Esophagus muscularis mucosa (tissue), 4 donors: ENCODE results near the gene SLC1A1. TPM values are rescaled to one million over a fixed set of nuclear protein-coding genes. Genes with fewer than 3 reads are reported as not detected.

Experiments
- DNase-seq: peaks from one replicate; pipeline ENCODE4 v3.0.0-alpha.2; 2017; ENCODE audit errors: extremely low spot score
- H3K27ac ChIP-seq, 4 donors: fragments of 200-600 bp; sonication (generic); replicated peaks in 1 of 4; 1 replicate in 3 of 4; 2 replicates in 1 of 4; pipeline ENCODE4 v1.5.1; 2016 to 2019; ENCODE audit warnings: mild to moderate bottlenecking in 1 of 4
- H3K27me3 ChIP-seq, 4 donors: fragments of 200-600 bp; sonication (generic); one replicate each; pipeline versions ENCODE4 v1.5.1 to v1.6.0; 2016 to 2019
- H3K36me3 ChIP-seq, 4 donors: fragments of 200-600 bp; sonication (generic); one replicate each; pipeline ENCODE4 v1.5.1; 2016 to 2019
- H3K4me1 ChIP-seq, 4 donors: fragments of 200-600 bp; sonication (generic); one replicate each; pipeline ENCODE4 v1.5.1; 2016 to 2019
- H3K4me3 ChIP-seq, 4 donors: fragments of 200-600 bp; sonication (generic); 1 replicate in 2 of 4; 2 replicates in 2 of 4; pipeline ENCODE4 v1.5.1; 2016 to 2019; ENCODE audit warnings: mild to moderate bottlenecking in 4 of 4, moderate library complexity in 1 of 4
- H3K9me3 ChIP-seq, 4 donors: fragments of 200-600 bp; sonication (generic); 1 replicate in 3 of 4; 2 replicates in 1 of 4; pipeline ENCODE4 v1.5.1; 2016 to 2019
- CTCF ChIP-seq, 3 experiments: fragments of 200-600 bp in 2 of 3; fragments of 450-650 bp in 1 of 3; sonication (generic) in 2 of 3; IDR thresholded peaks; one replicate each; pipeline ENCODE4 v1.5.1; 2017 to 2019; ENCODE audit warnings: antibody characterized with exemption in 3 of 3, mild to moderate bottlenecking in 2 of 3, moderate library complexity in 1 of 3
- EP300 ChIP-seq: sonication (generic); formaldehyde crosslinking; IDR thresholded peaks from one replicate; pipeline ENCODE4 v1.6.1; 2017; ENCODE audit warnings: antibody characterized with exemption
- POLR2A ChIP-seq: fragments of 450-650 bp; IDR thresholded peaks from one replicate; pipeline ENCODE4 v1.6.1; 2017; ENCODE audit warnings: antibody characterized with exemption, moderate library complexity, mild to moderate bottlenecking, low read depth
- POLR2AphosphoS5 ChIP-seq, 2 donors: sonication (generic); formaldehyde crosslinking; IDR thresholded peaks; one replicate each; pipeline ENCODE4 v1.6.1; 2017; ENCODE audit warnings: antibody characterized with exemption in 2 of 2
- WGBS: methylation state at CpG from one replicate; pipeline ENCODE4 v1.1.5; 2018; 5-methylcytosine and 5-hydroxymethylcytosine counted together
- intact Hi-C: fragments of 100-400 bp; cut with DNase I; formaldehyde crosslinking; loops from one replicate; pipeline ENCODE4 v1.15.1; 2023
- total RNA-seq, 4 donors: library from RNA; depleted of rRNA; stranded (reverse); fragments of >200 nt; gene quantifications; one replicate each; pipeline versions ENCODE4 v1.1.0 to v1.2.1, GENCODE V29; 2016

Gene SLC1A1
- total RNA-seq, 4 donors from 2014 or later, result 2.0 to 3.5 (median 2.1) TPM

DNA sequence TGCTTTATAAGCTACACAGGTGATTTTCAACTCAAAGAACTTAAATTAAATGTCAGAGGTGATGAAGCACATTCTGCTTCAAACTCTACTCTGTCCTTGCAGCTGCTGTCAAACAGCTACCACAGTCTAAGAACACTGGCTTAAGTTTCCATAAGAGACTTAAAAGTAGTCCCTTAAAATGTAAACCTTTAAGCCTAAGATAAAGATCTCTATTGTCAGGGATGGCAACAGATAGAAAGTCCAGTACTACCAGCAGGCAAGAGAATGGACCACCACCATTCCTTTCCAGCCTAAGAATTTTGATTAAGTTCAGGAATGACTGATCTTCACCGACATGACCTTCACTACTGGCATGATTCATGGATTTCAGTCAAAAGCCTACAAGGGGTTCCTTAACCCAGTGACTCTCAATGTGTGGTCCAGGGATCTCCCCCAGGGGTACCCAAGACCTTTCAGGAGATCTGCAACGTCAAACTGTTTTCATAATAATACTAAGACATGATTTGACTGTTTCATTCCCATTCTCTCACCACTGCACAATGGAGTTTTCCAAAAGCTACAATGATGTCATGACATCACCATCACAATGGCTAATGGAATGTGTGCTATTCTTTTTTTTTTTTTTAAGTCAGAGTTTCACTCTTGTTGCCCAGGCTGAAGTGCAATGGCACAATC lies 130.8 kb downstream of the SLC1A1 start:
- H3K36me3 ChIP-seq, result peaks cover 0 to 3% (median 0%) of the 10 kb centered on the region in 4 donors
- H3K27ac ChIP-seq, result no peak overlapping the region
- 73% methylated on average over 2 of the region's 2 CpGs for WGBS
- intact Hi-C loops, result no loop called here
- DNase-seq, result no peak
- TF ChIP-seq EP300 (no peak), POLR2A (no peak), CTCF (IDR thresholded peaks at IDR 0.05) (no peak), POLR2AphosphoS5 (IDR thresholded peaks at IDR 0.05) (no peak)
- no peaks in the 10 kb centered on the region for H3K27me3 ChIP-seq
- H3K4me3 ChIP-seq, result no peak overlapping the region
- no peaks in the 10 kb centered on the region for H3K4me1 ChIP-seq
- H3K9me3 ChIP-seq, result no peaks in the 10 kb centered on the region

GRCh38 chr9:4622016-4622415 lies 131.7 kb downstream of the SLC1A1 start:
- no peaks in the 10 kb centered on the region for H3K9me3 ChIP-seq
- DNase-seq, result no peak
- intact Hi-C loops, result no loop called here
- peaks cover 0 to 3% (median 0%) of the 10 kb centered on the region in 4 donors for H3K36me3 ChIP-seq
- H3K27me3 ChIP-seq, result no peaks in the 10 kb centered on the region
- 87% methylated on average over 10 of the region's 10 CpGs for WGBS
- no peak overlapping the region for H3K27ac ChIP-seq
- no peak for TF ChIP-seq EP300
- TF ChIP-seq CTCF (IDR thresholded peaks at IDR 0.05), result no peak
- no peak for TF ChIP-seq POLR2AphosphoS5 (IDR thresholded peaks at IDR 0.05)
- no peak for TF ChIP-seq POLR2A
- no peak overlapping the region for H3K4me3 ChIP-seq
- H3K4me1 ChIP-seq, result no peaks in the 10 kb centered on the region

DNA sequence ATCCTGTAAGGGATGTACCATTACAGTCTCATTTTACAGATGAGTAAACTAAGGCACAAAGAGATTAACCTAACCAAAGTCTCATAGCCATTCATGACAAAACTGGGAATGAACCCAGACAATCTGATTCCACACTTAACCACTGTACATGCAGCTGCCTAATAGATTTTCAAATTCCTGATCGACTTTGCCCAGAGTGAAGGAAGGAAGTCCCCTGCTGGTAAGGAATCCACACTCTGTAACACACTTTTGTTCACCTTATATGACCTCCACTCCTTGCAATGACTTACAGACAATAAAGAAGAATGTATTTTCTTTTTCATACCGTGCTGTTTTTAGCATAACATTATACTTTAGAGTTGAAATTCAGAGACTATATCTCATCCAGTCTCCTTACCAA lies 140.6 kb downstream of the SLC1A1 start:
- Histone ChIP-seq H3K27ac (no peak overlapping the region), H3K9me3 (no peaks in the 10 kb centered on the region), H3K4me1 (no peaks in the 10 kb centered on the region), H3K27me3 (no peaks in the 10 kb centered on the region), H3K36me3 (no peaks in the 10 kb centered on the region), H3K4me3 (no peak overlapping the region)
- WGBS, result 59% methylated on average over 2 of the region's 2 CpGs
- DNase-seq, result no peak
- intact Hi-C loops, result loop anchor here (10.0 kb wide), 1 partner anchor 316 kb away; no protein-coding TSS in a partner anchor
- no peak for TF ChIP-seq CTCF (IDR thresholded peaks at IDR 0.05)
- no peak for TF ChIP-seq POLR2AphosphoS5 (IDR thresholded peaks at IDR 0.05)
- TF ChIP-seq EP300, result no peak
- TF ChIP-seq POLR2A, result no peak

Other genes starting within 250 kb of the SLC1A1 start
- 10 to 100 TPM; 14.6 to 34.1 (median 20.5) TPM for gene GLIS3, start 190.4 kb upstream of the SLC1A1 start, total RNA-seq
- 1 to 10 TPM; 3.8 to 6.3 (median 6.2) TPM for gene PLPP6, start 171.8 kb downstream of the SLC1A1 start, total RNA-seq
- 1 to 10 TPM in 2 of 4 donors, under 1 TPM in 2; 0.23 to 1.7 (median 1.1) TPM for gene SPATA6L, start 176.0 kb downstream of the SLC1A1 start, total RNA-seq
- gene CDC37L1, start 189.1 kb downstream of the SLC1A1 start, total RNA-seq, result 100 to 1,000 TPM in 1 of 4 donors, 10 to 100 TPM in 3; 78.3 to 115 (median 86.4) TPM